NOMO-1 (cell line): ENCODE results near the gene PDE3A.

Source experiments
- DNase-seq, 2 experiments: peaks; one replicate each; lab custom pipeline; 2025; ENCODE audit not compliant: unreplicated experiment in 2 of 2; lab: John Stamatoyannopoulos, UW

PDE3A gene

DNA sequence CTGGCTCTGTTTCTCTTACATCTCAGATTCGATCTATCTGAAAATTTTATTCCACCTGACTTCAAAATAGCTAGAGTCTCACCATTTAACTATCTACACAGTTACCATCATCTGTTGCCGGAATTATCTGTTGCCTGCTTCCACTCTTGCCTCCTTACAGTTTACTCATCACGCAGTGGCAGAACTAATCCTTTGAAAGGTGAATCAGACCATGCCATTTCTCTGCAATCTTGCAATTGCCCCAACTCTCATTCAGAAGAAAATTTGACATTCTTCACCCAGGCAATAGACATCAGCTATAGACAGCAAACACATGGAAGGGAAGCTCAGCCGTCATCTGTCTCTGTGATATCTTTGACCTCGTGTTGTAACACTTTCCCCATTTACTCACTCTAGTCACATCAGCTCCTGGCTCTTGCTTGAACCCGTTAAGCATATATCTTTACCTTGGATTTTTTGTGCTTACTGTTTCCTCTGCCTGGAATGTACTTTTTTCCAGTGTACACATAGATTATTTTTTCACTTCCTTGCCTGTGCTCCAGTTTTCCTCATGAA lies 85.5 kb downstream of the PDE3A start:
- DNase-seq: no peak

DNA sequence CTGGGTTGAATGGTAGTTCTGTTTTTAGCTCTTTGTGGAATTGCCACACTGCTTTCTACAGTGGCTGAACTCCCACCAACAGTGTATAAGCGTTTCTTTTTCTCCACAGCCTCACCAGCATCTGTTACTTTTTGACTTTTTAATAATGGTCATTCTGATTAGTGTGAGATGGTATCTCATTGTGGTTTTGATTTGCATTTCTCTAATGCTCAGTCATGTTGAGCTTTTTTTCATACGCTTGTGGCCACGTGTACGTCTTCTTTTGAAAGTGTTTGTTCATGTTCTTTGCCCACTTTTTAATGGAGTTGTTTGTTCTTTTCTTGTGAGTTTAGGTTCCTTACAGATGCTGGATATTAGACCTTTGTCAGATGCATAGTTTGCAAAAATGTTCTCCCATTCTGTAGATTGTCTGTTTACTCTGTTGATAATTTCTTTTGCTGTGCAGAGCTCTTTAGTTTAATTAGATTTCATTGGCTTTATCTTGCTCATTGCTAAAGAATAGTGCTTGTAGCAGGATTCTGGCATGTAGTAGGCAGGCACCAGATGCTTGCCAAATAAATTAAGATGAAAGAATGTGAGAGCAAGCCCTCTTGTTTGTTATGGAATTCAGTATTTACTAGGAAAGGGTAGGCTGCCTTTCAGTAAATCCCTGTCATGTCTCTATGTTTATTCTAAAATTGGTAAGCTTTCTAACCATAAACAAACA lies 86.8 kb downstream of the PDE3A start:
- no peak for DNase-seq

DNA sequence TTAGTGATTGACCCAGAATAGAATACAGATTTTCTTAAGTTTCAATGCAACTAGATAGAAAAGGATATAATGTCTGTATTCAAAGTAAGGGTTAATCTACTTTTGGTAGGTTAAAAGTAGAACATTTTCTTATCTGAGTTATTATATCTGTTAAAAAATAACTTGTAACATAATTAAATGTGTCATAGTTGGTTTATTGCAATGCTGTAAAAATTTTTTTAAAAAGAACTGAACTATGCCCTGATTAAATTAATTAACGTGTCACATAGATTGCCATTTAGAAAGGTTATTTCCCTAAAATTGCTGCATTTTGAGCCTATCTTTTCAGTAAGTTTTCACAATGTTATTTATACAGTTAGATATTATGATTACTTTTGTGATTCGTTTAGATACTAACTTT lies 89.2 kb downstream of the PDE3A start:
- no peak for DNase-seq

DNA sequence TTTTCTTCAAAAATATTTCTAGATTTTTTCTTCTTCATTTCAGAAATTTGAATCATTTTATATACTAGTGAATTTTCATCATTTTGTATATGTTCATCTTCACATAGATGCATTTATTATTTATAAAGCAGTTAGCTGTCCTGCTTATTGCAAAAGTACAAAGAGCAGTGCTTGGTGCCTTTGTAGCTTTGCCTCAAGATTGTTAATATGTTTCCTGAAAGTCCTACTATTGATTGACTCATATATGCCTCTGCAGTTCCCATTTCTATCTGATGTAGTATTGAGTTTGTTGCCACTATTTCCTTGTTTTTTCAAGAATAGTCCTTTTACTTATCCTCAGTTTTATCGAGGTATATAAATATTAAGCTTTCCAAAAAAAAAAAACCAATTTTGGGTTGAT lies 89.7 kb downstream of the PDE3A start:
- DNase-seq: no peak

DNA sequence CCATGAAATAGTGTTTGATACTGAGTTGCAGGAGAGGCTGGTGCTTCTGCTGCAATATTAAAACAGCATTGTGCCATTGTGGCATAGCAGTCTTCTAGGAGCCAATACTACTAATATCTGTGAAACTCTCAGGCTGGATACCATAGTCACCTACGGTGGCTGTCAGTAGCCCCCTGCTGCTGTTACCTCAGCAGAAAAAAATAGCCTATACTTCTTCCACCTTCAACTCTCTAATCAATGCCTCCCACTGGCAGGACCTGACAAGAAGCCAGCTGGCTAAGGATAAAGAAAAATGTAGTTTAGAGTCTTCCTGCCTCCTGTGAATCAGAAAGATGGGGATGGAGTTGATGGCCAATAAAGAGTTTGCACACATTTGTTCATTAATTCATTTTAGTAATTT lies 91.6 kb downstream of the PDE3A start:
- DNase-seq: no peak

DNA sequence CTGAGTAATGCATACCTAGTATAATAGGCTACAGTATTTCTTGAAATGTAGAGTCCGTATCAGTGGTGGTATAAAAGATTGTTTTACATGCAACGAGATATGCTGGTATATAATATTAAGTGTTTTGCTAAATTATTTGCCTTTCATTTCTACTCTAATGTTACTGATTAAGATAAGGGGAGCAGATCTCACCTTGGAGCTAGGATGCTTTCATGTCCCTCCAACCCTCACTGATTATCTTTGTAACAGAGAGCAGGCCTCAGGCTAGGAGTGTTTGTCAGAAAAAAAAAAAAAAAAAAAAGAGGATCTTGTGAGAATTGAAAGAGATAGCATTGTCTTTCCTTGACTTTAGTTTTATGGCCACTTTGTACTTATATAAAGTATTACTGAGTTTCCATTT lies 92.6 kb downstream of the PDE3A start:
- DNase-seq: no peak

DNA sequence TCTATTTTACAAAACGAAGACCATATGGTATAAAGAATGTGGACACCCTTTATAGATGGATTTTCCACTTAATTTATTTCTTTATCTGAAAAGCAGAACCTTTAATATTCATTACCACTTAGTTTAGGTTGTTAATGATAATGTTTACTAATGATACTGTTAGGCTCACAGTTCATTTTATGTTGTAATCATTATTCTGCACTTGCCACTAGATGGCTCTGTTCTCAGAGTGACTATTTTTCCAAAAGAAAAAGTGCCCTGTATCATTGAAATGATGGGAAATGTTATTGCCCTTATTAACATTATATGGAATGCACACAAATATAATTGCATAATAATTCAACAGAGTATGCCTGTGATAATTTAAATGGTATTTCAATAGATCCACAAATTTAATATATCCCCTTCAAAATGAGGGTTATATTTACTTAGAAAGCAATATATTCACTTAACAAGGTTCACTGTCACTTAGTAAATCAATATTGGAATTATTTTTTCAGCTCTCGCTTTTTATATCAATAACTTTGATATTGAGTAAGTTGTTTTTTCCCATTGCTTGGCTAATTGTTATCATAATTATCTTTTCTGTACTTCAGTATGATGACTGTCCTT lies 95.7 kb downstream of the PDE3A start:
- peak in 1 of 2 experiments; percentile 2 for DNase-seq

DNA sequence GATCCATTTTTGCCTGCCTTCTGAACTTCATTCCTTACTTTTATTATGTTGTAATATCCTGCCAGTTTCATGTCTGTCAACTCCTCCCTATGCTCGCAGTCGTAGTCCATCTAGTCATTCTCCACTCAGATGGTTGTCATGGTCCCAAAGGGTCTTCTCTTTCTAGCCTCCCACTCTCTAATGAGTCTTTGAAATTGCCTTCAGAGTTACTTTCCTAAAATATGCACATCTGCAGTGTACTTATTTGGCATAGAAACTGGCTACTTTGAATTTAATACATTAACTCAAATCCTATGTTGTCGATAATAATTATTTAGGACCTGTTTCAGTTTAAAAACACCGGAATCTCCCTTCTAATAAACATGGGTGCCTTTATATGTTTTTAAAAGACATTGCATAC lies 101.0 kb downstream of the PDE3A start:
- DNase-seq: no peak

DNA sequence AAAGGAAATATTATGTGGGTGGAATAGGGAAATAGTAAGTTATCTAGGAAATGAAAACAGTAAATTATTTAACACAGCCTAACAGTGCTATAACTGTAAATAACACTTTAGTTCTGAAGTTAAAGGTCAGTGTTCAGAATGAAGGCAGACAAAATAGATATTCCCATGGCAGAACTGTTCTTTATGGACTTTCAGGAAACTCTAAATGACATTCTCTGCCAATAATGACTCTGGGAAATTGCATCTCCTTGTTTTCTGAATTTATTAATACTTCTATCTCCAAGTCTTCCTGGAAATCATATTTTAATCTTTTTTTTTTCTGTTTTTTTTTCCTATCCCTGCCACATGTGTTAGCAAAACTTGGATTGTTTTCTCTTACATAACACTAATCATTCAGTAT lies 101.4 kb downstream of the PDE3A start:
- DNase-seq: no peak

DNA sequence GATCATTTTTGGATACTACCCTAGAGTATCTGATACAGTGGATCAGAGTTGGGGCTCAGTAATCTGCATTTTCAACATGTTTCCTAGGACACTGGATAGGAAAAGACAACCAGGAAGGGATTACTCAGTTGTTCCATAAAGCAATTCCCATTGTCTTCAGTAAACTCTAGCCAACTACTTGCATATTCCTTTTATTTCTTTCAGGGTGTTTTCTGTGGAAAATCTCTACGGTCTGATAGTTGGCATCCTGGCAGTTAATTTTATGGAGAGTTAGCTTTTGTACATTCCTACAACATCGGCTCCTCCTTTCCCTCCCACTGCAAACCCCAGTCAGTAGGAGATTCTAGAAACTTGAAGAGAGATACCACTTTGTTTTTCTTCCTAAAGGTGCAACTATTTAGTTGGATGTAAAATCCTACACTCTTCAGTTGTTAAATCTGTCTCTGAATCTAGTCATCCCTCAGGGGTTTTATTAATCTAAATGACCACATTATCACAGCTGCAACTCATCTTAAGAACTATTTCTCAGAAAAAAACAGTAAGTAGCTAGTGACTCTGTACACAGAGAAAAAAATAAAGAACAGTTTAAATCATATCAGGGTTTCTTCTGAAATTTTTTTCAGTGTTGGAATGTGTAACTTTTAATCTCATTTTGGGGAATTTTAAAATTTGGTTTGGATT lies 103.9 kb downstream of the PDE3A start:
- DNase-seq: no peak

DNA sequence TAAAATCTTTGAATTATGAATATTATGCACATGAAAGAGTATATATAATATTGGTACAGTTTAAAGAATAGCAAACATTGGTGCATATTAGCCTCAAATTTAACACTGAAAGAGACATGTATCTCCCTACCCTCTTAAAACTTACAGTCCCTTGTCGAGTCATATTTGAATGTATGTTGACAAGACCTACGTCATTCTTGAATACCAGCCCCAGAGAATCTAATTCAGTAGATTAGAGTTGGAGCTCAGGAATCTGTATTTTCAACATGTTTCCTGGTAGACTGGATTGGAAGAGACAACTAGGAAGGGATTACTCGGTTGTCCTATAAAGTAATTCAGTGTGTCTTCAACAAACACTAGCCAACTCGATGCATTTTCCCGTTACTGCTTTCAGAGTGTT lies 104.8 kb downstream of the PDE3A start:
- no peak for DNase-seq

DNA sequence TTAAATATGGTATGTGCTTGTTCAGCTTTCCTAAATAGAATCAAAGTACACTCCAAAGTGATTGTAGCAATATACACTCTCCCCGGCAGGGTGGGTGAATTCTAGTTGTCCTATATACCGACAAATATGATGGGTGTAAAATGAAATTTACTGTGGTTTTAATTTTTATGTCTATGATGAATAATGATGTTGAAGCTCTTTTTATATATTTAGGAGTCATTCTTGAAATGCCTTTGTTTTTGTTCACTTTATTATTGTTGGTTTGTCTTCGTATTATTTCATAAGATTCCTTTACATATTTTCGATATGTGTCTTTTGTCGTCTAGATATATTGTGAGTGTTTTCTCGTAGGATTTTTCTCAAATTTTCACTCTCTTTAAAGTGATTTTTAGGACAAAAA lies 105.7 kb downstream of the PDE3A start:
- DNase-seq: no peak

DNA sequence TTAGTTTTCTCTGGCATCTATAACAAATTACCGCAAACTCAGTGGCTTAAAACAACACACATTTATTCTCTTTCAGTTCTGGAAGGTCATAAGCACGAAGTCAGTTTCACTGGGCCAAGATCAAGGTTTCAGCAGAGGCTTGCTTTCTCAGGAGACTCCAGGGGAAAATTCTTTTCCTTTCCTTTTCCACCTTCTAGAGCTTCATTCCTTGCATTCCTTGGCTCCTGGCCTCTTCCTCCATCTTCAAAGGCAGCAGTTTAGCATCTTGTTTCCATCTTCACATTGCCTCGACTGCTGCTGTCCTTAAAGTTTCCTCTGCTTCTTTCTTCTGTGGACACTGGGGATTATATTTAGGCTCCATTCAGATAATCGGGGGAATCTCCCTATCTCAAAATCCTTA lies 106.1 kb downstream of the PDE3A start:
- DNase-seq: no peak

DNA sequence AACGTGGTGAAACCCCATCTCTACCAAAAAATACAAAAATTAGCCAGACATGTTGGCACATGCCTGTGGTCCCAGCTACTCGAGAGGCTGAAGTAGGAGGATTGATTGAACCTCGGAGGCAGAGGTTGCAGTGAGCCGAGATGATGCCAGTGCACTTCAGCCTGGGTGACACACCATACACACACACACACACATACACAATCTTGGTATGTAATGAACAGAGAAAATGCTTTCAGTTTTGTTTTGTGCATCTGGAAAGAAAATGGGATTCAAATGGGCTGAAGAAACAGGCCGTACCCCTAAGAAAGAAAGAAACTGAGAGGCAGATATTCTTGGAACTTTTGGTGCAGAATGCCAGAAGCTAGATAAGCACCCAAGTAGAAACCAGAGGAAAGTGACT lies 107.2 kb downstream of the PDE3A start:
- DNase-seq: no peak

DNA sequence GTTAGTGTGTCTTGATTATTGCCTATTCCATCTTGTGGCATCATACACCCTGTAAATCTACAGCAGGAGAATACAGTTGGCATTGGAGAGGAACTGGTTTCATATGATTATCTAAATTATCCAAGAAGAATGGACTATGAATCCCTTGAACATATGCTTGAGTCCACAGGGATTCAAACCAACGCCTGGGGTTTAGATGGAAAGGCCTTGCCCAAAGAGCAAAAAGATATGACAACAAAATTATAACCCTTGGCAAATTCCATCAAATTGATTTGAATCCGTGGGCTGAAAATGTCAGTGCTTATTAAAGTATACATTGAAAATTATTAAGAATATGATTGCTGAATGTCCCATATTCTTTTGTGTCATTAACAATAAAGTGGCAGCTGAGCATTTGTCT lies 108.2 kb downstream of the PDE3A start:
- DNase-seq: no peak

DNA sequence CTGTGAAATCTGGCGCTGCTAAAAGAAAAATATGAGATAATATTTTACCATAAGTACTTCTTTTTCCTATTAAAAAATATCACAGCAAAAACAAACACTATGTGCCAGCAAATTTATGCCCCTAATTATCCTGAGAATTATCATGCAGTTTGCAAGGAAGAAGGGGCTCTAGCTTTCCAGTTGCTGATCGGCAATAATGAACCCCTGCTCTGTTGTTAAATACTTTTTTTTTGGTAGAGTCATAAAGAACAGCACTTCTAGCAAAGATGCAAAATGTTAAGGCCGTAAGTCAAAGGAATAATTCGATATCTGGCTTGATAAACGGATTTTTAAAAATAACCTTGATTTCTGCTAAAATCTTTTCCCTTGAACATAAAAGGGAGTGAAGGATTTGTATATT lies 108.9 kb downstream of the PDE3A start:
- DNase-seq: no peak

DNA sequence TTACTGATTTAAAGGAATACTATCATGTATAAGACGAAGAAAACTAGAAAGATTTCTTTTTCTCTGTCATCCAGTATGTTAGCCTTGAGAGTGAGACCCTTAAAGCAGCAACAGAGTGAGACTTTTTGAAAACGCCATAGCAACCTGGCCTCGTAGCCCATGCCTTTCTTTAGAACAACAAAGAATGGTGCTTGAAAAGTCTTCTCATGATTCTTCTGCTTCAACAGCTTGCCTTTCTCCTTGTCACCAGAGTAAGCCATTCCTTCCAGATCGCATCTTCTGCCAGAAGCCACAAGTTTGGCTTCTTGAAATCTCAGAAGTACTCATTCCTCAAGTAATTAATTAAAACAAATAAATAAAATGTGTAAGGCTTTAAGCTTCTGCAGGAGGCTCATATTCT lies 109.3 kb downstream of the PDE3A start:
- DNase-seq: no peak

DNA sequence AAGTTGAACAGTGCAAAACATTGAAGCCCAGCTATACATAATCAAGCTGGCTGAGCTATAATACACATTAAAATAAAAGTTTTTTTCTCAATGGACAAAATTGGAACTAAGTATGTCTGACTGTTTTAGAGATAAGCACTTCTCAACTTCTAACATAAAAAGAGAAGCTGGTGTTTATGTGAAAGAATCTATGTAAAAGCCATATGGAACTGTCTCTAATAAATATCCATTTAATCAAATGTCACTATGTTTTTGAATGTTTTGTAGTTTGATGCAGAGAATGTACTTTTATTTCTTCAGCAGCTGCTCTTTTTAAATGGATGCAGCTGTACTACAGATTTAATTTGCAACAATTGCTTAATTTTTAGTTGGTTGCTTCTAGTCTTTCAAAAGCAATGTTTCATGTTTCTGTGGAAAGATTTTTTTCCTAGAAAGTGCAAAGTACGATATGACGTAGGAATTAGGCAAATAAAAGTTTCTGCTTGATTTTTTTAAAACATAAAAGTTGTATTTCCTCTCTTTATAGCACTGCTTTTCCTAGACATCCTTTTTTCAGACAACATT lies 114.2 kb downstream of the PDE3A start:
- no peak for DNase-seq

DNA sequence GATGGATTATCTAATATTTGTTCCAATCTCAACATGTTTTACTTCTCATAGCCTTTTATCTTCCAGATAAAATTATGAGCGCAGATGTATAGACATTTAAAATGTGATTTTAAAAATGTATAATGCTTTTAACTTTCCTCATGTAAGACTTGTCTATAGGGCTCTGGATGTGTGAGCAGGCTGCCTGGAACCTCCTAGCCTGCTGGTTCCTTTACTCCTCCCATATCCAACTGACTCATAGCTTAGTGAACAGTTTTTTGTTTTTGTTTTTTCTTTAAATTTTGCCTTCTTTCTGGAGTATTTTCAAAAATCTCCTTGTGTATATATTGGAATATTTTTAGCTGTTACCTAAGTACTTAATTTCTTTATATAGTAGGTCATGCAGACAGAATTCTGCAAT lies 115.4 kb downstream of the PDE3A start:
- no peak for DNase-seq

DNA sequence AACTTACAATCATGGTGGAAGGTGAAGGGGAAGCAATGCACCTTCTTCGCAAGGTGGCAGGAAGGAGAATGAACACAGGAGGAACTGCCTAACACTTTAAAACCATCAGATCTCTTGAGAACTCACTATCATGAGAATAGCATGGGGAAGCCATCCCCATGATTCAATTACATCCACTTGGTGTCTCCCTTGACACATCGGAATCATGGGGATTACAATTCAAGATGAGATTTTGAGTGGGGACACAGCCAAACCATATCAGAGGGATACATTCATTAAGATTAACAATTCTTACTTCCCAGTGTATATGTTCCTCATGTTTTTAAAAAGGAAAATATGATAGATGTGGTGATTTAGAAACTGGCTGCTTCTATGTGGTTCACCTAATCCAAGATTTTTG lies 117.9 kb downstream of the PDE3A start:
- DNase-seq: no peak

DNA sequence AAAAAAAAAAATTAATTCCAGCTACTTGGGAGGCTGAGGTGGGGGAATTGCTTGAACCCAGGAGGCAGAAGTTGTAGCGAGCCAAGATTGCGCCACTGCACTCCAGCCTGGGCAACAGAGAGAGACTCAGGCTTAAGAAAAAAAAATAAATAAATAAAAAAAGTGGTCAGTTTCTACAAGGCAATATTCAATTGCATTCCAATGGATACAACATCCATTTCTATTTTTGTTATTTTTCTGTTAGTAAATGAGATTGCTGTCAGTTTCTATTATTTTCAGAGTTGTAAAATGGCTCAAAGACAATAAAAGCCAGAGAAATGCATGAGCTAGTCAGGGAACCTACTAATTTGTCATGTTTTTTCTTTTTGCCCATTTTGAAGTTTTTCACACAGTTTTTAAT lies 119.2 kb downstream of the PDE3A start:
- DNase-seq: no peak

DNA sequence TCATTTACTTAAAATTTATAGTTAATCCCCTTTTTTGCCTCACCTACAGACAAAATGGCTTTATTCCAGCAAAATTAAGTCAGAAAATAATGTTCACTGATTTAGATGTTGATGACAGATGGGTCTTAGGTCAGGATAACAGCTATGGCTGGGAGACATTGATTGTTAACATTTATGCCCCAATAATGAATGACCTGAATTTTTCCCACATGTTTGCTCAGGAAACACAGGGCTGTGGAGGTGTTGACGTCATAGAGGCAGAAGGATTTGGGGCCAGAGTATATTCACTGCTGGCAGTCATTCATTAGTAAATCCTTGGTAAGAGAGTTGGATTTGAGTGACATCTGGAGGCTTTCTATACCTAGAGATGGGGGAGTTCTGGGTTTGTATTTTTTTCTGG lies 121.3 kb downstream of the PDE3A start:
- DNase-seq: no peak
